ENCODE results near the gene KCNQ1. TPM values are rescaled to one million over a fixed set of nuclear protein-coding genes. Genes with fewer than 3 reads are reported as not detected.

Gene KCNQ1
- total RNA-seq, 1 experiment from 2014 or later, result not detected

DNA sequence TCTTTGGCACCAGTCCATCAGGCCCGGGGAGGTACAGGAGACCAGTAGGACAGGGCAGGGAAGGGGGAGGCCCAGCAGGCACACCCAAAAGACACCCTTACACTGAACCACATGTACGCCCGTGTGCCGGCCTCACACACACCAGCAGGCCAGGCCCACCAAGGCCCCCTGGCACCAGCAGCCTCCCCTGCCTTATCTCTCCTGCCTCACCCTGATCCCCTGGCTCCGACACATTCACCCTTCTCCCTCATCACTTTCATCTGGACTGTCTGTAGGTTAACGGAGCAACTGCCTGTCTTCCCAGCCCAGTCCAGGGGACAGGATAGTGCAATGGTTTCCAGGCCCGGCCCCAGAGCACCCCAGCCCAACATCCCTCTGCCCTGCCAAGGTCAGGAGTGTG is 435.8 kb downstream of the KCNQ1 start:
- DNase-seq (ENCODE audit: extremely low read depth, low read depth), result no peak

DNA sequence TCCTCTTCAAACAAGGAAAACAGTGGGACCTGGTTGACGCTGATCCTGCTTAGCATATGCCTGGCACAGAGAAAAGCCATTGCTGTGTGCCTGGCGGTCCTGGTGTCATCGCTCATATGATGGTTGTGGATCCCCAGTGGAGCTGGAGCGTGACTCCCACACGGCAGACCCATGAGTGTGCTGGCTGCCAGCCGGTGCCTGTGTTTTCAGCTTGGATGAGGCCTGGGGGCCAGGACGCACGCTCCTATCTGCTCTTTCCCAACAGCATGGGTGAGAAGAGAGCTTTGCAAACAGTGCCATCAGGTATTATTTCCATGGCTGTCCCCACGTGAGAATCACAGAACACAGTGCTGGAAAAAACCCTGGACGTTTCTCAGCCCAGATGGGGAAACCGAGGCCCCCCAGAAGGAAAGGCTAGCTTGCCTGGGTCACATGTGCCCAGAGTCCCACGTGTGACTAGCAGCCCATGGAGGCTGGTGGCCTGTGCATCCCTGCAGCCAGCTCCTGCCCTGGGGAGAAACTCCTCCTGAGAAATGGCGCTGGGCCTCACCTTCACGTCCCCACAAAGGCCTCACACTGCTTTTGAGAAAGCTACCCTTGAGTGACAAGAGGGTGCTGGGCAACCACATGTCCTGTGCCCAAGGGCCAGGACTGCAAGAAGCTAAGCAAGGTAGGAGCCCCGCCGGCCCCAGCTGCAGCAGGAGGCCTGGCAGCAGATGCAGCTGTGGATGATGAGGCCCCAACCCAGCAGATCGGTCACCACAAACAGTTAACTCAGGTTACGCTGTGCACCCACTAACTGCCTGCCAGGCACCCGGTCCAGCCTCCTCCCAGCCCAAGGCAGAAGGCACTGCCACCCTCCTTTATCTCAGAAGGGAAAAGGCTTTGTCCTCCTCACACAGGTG is 436.5 kb downstream of the KCNQ1 start:
- DNase-seq (ENCODE audit: extremely low read depth, low read depth), result no peak

DNA sequence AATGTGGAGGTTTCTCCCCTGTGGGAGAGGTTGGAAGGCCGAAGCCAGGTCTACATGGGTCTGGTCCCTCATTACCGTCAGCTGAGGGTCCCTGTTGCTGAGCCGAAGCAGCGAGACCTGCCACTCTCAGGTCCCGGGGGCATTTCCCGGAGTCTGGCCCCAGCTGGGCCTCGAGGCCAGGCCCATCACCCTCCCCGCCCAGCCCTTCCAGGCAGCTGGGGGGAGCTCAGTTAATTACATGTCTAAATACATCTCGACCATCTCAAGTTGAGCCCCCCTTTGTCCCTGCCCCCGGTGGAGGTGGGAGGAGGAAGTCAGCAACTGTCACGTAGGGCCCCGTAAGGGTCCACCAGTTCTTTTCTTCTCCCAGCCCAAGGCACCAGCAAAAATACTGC is 437.2 kb downstream of the KCNQ1 start:
- no peak for DNase-seq (ENCODE audit: extremely low read depth, low read depth)

DNA sequence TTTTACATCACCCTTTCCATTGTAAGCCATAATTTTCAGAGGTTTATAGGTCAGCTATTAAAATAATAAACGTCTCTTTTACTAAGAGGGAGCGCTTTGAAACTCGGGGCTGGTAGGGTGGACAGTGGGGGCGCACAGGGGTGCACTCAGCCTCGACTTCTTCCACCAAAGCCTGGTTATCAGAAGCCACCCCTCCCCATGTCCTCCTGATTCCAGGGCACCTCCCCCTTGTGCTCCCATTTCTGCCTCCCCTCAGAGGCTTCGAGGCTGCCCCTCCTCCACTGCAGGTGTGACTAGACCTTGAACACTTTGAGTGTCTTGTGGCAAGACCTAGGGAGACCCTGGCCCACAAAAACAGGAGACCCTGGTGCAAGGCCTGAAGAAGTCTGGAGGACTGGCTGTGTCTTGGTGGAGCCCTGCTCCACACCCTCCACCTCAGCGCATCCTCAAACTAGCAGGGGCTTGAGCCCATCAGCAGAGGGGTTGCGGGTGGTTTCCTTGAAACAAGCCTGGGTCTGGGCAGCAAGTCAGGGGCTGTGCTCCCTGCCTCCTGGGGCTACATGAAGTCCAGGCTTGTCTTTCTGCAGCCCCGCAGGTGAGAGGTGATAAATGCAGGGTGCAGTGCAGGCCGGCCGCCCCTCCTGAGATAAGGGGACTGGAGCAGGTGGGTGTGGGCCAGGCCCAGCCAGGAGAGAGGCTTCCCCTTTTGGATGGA is 437.7 kb downstream of the KCNQ1 start:
- DNase-seq (ENCODE audit: extremely low read depth, low read depth), result no peak

DNA sequence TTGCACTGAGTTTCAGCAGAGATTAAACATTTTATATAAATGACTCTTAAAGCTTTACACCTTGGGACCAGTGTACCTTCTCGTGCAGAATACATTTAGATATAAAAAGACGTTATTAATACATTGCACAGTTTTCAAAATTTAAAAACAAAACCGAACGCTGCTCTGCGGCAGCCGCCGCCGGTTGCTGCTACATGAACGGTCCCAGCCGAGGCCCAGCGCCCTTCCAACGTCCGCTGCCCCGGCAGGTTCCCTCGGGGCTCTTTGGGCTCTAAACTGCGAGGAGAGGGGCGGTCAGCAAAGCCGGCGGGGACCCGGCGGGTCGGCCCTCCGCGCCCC is 438.8 kb downstream of the KCNQ1 start:
- no peak for DNase-seq (ENCODE audit: extremely low read depth, low read depth)

DNA sequence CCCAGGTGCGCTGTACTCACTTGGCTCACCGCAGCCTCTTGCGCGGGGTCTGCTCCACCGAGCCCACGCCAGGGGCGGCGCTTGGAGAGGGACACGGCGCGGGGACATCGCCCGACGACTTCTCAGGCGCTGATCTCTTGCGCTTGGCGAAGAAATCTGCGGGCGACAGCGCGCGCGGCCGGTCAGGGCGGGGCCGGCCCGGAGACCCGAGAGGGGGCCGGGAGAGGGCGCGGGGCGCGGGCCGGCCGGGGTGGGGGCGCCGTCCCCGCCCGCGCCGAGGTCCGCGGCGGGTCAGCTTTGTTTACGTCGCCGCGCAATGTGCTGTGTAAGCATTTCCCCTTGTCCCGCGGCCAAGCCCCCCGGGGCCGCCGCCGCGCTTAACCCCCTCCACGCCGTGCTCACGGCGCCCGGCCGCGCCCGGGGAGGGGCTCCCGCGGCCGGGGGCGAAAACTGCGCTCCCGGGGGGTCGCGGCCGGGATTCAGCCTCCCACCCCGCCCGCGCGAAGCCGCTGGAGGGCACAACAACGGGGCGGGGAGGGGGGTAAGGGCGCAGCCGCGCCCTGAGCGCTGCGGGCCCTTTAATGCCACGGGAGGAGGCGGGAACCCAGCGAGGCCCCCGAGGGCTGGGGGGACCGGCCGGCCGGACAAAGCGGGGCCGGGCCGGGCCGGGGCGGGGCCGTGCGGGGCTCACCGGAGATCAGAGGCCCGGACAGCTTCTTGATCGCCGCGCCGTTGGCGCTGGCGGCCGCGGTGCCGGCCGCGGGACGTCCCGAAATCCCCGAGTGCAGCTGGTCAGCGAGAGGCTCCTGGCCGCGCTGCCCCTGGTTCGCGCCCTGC is 439.4 kb downstream of the KCNQ1 start:
- DNase-seq (ENCODE audit: extremely low read depth, low read depth), result no peak

DNA sequence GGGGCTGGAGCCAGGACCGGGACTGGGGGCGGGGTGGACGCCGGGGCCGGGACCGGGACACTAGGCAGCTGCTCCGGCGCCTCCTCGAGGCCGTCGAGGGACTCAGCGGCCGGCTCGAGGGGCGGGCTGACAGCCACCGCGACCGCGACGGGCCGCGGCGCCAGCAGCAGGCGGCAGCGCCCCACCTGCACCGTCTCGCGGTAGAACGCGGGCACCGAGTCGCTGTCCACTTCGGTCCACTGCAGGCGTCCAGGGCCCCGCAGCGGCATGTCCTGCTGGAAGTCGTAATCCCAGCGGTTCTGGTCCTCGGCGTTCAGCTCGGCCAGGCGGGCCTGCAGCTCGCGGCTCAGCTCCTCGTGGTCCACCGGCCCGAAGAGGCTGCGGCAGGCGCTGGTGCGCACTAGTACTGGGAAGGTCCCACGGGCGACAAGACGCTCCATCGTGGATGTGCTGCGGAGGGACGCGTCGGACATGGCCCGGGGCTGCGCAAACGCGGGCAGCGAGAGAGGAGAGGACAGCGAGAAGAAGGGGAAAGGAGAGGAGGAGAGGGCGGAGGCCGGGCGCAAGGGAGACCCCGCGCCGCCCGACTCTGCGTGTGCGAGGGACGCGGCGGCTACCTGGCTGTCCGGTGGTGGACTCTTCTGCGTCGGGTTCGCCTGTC is 440.3 kb downstream of the KCNQ1 start:
- no peak for DNase-seq (ENCODE audit: extremely low read depth, low read depth)

DNA sequence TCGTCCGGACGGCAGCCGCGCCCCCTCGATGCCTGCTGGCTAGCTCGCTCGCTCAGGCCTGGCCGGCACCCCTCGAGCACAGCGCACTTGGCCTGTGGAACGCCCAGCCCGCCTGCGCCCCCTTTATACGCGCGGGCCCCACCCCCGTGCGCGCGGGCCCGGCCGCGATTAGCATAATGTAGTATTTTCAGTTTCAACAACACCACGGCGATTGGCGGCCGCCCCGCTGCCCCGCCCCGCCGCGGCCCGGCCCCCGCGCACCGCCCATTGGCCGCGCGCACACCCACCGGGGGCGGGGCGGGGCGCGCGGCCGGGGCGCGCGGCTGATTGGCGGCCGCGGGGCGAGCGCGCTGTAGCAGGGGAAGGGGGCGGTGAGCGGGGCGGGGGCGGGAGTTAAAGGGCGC is 440.9 kb downstream of the KCNQ1 start, which contains the start of gene CDKN1C:
TSS of gene CDKN1C (minus strand) at position 98 of the 404 bp plus-strand sequence. CDS start 319 bp downstream, outside the sequence.
- peak; percentile 45 for DNase-seq (ENCODE audit: extremely low read depth, low read depth)

DNA sequence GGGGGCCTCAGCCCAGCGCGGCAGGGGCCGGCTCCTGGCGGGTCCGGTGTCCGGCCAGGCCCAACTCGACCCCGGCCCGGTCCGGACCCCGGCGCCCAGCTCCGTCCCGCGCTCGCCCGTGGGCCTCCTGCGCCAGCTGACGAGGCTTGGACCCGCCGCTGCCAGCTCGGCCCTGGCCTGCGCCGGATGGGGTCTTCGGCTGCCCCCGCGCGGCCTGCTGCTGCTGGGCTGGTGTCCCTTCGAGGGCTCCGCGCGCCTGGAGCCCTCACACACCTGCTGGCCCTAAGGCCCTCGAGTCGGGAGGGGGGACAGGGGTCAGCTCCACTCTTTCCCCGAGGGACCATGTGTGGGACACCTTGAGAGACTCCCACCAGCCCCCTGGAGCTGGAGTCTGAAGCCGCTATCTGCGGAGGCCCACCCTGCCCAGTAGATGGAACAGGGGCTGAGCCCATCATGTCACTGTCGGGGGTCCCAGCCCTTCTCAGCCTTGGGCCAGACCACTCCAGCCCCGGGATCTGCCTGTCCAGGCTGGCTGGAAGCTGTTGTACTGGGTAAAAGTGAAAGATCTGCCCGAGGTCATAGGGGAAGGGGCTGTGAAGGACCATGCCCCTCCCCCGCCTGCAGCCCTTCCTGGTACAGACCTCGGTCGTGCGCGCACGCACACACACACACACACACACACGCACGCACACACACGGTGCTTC is 441.5 kb downstream of the KCNQ1 start:
- DNase-seq (ENCODE audit: extremely low read depth, low read depth), result no peak

DNA sequence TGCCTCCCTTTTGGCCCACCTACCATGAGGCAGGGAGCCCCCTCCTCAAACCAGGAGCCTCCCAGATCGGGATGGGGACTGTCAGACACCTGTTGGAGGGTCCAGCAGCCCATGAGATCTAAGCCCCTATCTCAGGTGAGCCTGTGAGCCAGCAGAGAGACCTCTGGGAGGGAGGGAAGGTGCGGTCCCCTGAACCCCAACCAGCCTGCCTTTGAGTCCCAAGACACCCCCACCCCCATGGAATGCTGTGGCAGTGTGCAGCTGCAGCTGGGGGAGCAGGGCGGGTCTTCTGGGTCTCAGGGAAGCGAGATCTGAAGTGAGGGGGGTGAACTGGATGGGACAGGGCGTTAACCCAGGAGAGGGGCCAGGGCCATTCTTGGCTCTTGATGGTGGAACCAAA is 442.1 kb downstream of the KCNQ1 start:
- no peak for DNase-seq (ENCODE audit: extremely low read depth, low read depth)

GRCh38 chr11:2887515-2888195 is 442.8 kb downstream of the KCNQ1 start:
- no peak for DNase-seq (ENCODE audit: extremely low read depth, low read depth)

- DNase-seq (ENCODE audit: extremely low read depth, low read depth), result peak; percentile 68
These were observed 443.6 kb downstream of the KCNQ1 start for GRCh38 chr11:2888266-2888968.

DNA sequence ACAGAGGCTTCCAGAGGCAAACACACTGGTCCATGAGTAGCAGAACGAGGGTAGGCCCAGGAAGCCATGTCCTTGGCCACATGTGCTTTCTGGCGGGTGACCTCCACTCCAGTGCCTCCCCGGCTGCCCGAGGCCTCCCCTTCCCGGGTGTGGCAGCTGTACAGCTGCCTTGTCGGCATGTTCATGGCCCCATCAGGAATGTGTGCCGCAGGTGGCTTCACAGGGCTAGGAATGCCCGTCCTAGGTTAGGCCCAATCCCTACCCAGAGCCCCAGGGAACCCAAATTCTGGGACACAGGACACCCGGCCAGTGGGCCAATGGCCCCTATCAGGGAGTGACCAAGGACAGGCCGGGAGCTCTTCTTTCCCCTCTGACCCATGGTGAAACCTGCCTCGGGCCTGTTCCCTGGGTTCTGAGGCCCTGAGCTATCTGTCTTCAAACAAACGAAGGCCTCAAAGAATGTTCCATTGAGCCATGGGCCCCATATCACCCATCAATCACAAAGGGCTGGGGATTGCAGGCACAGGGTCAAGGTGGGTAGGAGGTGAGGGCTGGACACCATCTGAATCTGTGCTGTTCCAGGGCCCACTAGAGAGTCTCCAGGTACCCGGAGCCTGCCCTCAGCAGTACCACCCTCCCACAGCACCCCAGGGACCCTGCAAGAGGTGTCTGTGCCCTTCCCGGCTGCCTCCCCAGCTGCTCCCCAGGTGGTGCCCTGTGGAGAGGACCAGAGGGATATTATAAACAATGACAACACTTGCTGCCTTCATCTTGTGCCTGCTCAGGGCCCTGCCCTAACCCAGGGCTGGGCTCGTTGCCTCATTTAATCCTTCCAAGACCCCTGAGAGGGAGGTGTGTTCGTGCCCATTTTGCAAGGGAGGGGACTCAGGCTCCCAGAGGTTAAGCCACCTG is 444.8 kb downstream of the KCNQ1 start:
- DNase-seq (ENCODE audit: extremely low read depth, low read depth), result no peak

GRCh38 chr11:2890466-2891294 is 445.9 kb downstream of the KCNQ1 start:
- DNase-seq (ENCODE audit: extremely low read depth, low read depth), result no peak

DNA sequence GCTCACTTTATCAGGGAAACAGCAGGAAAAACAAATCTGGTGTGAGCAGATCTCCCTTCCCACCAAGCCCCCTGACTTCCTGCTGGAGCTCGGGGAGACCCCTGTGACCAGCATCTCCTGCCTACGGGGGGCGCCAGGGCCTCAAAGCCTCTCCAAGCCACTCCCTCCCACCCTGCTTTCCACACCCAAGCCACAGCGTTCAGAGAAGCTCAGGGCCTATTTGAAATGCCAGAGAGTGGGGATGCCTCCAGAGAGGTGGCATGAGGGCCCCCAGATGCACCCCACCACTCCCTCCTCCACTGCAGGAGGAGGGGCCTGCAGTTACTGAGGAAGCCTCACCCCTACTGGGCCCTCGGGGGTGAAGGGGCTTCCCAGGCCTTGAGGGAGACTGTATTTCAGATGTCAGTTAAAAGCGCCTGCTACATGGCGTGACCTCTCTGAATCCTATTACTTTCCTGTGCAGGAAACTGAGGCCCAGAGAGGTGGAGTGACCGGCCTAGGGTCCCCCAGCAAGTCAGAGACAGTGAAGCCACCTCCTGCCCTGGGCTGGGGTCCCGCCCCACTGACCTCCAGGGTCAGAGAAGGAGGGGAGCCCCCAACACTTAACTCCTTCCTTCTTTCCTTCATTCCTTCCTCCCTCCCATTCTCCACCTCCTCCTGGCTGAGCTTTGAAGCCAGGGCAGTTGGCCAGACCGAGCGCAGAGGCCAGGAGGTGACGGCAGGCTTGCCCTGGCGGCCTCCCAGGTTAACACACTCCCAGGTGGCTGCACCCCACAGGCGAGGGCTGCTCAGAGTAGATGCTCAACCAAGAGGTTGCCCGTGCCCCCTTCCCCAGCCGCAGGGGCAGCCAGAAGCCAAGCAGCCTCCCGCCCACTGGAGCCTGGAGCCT is 446.8 kb downstream of the KCNQ1 start:
- no peak for DNase-seq (ENCODE audit: extremely low read depth, low read depth)
